C4-2B (cell line): ENCODE measurements around the gene ZNF580.

ENCODE experiments used
- H3K27ac ChIP-seq: fragments of 450-650 bp; 2 replicates; pipeline ENCODE4 v1.5.1; 2017
- ZFX ChIP-seq: fragments of 450-650 bp; IDR thresholded peaks from 2 replicates; pipeline ENCODE4 v1.6.1; 2017
- TF ChIP-seq, protein P1 (sequence below): fragments of 450-650 bp; conservative IDR thresholded peaks from 2 replicates; pipeline ENCODE4 v1.5.1; 2017; ENCODE audit warnings: mild to moderate bottlenecking

Gene ZNF580

DNA sequence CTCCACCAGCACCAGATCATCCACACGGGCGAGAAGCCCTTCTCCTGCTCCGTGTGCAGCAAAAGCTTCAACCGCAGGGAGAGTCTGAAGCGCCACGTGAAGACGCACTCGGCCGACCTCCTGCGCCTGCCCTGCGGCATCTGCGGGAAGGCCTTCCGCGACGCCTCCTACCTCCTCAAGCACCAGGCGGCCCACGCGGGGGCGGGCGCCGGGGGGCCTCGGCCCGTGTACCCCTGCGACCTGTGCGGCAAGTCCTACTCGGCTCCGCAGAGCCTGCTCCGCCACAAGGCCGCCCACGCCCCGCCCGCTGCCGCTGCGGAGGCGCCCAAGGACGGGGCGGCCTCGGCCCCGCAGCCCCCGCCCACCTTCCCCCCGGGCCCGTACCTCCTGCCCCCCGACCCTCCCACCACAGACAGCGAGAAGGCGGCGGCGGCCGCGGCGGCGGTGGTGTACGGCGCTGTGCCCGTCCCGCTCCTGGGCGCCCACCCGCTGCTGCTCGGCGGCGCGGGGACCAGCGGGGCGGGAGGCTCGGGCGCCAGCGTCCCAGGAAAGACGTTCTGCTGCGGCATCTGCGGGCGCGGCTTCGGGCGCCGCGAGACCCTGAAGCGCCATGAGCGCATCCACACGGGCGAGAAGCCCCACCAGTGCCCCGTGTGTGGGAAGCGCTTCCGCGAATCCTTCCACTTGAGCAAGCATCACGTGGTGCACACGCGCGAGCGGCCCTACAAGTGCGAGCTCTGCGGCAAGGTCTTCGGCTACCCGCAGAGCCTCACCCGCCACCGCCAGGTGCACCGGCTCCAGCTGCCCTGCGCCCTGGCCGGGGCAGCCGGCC is 25.9 kb upstream of the ZNF580 start:
- no peak overlapping the region for H3K27ac ChIP-seq

DNA sequence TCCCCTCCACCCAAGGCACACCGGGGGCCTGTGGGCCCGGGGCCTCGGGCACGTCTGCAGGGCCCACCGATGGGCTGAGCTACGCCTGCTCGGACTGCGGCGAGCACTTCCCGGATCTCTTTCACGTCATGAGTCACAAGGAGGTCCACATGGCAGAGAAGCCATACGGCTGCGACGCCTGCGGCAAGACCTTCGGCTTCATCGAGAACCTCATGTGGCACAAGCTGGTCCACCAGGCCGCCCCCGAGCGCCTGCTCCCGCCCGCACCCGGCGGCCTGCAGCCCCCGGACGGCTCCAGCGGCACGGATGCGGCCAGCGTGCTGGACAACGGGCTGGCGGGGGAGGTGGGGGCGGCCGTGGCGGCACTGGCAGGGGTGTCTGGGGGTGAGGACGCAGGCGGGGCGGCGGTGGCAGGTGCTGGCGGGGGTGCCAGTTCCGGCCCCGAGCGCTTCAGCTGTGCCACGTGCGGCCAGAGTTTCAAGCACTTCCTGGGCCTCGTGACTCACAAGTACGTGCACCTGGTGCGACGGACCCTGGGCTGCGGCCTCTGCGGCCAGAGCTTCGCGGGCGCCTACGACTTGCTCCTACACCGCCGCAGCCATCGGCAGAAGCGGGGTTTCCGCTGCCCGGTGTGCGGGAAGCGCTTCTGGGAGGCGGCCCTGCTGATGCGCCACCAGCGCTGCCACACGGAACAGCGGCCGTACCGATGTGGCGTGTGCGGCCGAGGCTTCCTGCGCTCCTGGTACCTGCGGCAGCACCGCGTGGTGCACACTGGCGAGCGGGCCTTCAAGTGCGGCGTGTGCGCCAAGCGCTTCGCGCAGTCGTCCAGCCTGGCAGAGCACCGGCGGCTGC is 25.0 kb upstream of the ZNF580 start:
- no peak overlapping the region for H3K27ac ChIP-seq
- TF ChIP-seq, protein P1, sequence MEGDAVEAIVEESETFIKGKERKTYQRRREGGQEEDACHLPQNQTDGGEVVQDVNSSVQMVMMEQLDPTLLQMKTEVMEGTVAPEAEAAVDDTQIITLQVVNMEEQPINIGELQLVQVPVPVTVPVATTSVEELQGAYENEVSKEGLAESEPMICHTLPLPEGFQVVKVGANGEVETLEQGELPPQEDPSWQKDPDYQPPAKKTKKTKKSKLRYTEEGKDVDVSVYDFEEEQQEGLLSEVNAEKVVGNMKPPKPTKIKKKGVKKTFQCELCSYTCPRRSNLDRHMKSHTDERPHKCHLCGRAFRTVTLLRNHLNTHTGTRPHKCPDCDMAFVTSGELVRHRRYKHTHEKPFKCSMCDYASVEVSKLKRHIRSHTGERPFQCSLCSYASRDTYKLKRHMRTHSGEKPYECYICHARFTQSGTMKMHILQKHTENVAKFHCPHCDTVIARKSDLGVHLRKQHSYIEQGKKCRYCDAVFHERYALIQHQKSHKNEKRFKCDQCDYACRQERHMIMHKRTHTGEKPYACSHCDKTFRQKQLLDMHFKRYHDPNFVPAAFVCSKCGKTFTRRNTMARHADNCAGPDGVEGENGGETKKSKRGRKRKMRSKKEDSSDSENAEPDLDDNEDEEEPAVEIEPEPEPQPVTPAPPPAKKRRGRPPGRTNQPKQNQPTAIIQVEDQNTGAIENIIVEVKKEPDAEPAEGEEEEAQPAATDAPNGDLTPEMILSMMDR = no peak
- no peak for TF ChIP-seq ZFX

More for the DNA sequence above, 25.9 kb upstream of the ZNF580 start:
- TF ChIP-seq ZFX = no peak
- TF ChIP-seq, protein P1 = no peak

GRCh38 chr19:55616395-55616875 is 24.4 kb upstream of the ZNF580 start:
- TF ChIP-seq, protein P1 = no peak
- TF ChIP-seq ZFX = no peak
- H3K27ac ChIP-seq = no peak overlapping the region

DNA sequence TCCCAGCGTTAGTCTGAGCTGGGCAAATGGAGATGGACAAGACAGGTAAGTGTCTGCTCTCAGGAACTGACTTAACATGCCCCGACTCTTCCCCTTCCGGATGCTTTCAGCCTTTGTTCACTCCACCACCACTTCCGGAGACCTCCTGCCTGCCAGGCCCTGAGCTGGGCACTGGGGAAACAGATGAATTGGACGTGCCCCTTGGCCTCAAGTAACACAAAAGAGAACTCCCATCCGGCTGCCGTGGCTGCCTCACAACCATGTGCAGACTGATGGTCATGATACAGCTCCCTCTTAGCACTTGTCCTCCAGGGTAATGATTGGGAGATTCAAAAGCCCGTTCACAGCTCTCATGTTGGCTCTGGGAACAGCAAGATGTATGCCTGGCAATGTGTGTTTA is 23.4 kb upstream of the ZNF580 start:
- no peak overlapping the region for H3K27ac ChIP-seq
- TF ChIP-seq, protein P1 = no peak
- no peak for TF ChIP-seq ZFX

- TF ChIP-seq ZFX = no peak
- TF ChIP-seq, protein P1 = no peak
- H3K27ac ChIP-seq = no peak overlapping the region
Observed at GRCh38 chr19:55618426-55618825, 22.4 kb upstream of the ZNF580 start.

GRCh38 chr19:55619286-55619685 is 21.5 kb upstream of the ZNF580 start:
- H3K27ac ChIP-seq = no peak overlapping the region
- TF ChIP-seq, protein P1 = no peak
- no peak for TF ChIP-seq ZFX
